Measurements from ENCODE around the gene UPK3A.
A peak's percentile ranks its signal among the peaks of the same experiment; 100 is the strongest.

The UPK3A gene

DNA sequence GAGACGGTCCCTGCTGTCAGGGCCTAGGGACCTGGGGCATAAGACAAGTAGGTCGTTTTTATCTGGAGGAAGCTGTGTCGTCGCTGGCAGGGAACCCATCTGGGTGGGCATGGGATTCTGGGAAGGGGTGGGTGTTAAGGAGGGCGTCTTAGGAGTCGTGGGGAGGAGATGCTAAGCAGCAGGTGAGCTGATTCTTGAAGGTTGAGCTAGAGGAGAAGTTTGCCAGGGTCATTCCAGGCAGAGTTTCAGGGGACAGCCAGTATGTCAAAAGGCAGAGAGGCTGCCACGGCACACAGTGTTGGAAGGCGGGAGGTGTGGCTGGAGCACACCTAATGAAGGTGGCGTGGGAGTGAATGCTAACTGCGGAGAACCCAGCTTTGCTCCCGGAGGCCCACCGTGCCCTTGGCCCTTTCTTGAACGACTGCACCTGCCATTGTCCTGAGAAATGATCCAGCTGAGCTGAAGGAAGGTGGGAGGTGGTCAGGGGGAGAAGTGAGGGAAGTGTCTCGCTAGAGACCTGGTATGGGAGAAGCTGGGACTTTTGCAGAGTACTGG is 26.3 kb downstream of the UPK3A start:
- peak overlapping the region; percentile 85 for H3K4me3 ChIP-seq (ENCODE audit: low read depth, low read length)
- TF ChIP-seq, protein P1, sequence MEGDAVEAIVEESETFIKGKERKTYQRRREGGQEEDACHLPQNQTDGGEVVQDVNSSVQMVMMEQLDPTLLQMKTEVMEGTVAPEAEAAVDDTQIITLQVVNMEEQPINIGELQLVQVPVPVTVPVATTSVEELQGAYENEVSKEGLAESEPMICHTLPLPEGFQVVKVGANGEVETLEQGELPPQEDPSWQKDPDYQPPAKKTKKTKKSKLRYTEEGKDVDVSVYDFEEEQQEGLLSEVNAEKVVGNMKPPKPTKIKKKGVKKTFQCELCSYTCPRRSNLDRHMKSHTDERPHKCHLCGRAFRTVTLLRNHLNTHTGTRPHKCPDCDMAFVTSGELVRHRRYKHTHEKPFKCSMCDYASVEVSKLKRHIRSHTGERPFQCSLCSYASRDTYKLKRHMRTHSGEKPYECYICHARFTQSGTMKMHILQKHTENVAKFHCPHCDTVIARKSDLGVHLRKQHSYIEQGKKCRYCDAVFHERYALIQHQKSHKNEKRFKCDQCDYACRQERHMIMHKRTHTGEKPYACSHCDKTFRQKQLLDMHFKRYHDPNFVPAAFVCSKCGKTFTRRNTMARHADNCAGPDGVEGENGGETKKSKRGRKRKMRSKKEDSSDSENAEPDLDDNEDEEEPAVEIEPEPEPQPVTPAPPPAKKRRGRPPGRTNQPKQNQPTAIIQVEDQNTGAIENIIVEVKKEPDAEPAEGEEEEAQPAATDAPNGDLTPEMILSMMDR (IDR thresholded peaks at IDR 0.05; ENCODE audit: low read depth, low read length, missing control alignments), result no peak
- DNase-seq (ENCODE audit: low read depth), result no peak

DNA sequence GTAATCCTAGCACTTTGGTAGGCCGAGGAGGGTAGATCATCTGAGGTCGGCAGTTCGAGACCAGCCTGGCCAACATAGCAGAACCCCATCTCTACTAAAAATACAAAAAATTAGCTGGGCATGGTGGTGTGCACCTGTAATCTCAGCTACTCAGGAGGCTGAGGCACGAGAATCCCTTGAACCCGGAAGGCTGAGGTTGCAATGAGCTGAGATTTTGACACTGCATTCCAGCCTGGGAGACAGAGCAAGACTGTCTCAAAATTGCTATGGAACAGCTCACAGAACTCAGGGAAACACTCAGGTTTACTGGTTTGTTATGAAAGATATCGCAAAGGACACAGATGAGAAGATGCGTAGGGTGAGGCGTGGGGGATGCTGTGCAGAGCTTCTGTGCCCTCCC is 27.7 kb downstream of the UPK3A start:
- no peak for DNase-seq (ENCODE audit: low read depth)
- TF ChIP-seq, protein P1 (IDR thresholded peaks at IDR 0.05; ENCODE audit: low read depth, low read length, missing control alignments), result no peak
- no peak overlapping the region for H3K4me3 ChIP-seq (ENCODE audit: low read depth, low read length)

GRCh38 chr22:45312856-45313255 is 28.1 kb downstream of the UPK3A start:
- H3K4me3 ChIP-seq (ENCODE audit: low read depth, low read length), result no peak overlapping the region
- TF ChIP-seq, protein P1 (IDR thresholded peaks at IDR 0.05; ENCODE audit: low read depth, low read length, missing control alignments), result no peak
- no peak for DNase-seq (ENCODE audit: low read depth)

GRCh38 chr22:45314054-45314721 is 29.4 kb downstream of the UPK3A start:
- no peak overlapping the region for H3K4me3 ChIP-seq (ENCODE audit: low read depth, low read length)
- TF ChIP-seq, protein P1 (IDR thresholded peaks at IDR 0.05; ENCODE audit: low read depth, low read length, missing control alignments), result no peak
- no peak for DNase-seq (ENCODE audit: low read depth)

DNA sequence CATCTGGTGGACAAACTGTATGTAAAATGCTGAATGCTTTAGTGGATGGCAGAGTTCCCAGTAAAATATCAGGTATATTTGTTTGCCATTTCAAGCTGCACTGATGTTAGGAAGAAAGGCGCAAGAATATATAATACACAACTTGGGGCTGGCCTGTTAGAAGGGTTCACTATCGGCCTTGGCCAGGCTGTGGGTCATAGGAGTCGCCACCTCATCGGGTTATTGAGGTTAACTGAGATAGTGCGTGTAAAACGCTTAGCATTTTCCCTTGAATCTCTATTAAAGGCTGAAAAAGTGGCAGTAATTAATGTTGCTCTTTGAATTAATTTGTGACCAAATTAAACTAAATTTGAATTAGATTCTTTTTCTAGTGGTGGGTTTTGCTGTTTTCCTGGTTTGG is 30.0 kb downstream of the UPK3A start:
- TF ChIP-seq, protein P1 (IDR thresholded peaks at IDR 0.05; ENCODE audit: low read depth, low read length, missing control alignments), result no peak
- no peak overlapping the region for H3K4me3 ChIP-seq (ENCODE audit: low read depth, low read length)
- no peak for DNase-seq (ENCODE audit: low read depth)

DNA sequence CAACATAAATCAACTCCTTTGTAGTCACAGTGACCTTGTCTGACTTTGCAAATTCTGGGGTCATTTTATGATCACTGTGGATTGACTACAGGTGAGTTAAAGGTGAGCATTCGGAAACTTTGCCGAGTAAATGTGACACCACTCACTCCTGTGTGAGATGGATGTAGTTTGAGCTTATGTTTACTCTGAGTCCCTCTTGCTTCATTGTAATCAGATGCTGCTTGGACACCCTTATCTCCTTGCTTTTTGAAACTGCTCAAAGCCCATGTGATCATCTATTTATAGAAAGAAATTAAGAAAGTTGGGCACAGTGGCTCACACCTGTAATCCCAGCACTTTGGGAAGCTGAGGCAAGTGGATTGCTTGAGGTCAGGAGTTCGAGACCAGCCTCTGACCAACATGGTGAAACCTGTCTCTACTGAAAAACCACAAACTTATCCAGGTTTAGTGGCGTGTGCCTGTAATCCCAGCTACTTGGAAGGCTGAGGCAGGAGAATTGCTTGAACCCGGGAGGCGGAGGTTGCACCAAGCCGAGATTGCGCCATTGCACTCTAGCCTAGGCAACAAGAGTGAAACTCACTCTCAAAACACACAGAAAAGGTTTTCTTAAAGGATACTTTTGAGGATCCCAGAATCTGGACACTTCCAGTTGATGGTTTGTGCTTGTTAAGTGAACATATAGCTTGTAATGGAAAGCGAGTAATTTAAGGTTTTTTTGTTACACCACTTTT is 32.2 kb downstream of the UPK3A start:
- TF ChIP-seq, protein P1 (IDR thresholded peaks at IDR 0.05; ENCODE audit: low read depth, low read length, missing control alignments), result no peak
- H3K4me3 ChIP-seq (ENCODE audit: low read depth, low read length), result no peak overlapping the region
- DNase-seq (ENCODE audit: low read depth), result no peak

Measured in GM12864 (cell line).